ENCODE measurements around the gene CLEC3A. TPM values are rescaled to one million over a fixed set of nuclear protein-coding genes. Genes with fewer than 3 reads are reported as not detected.
A peak's percentile ranks its signal among the peaks of the same experiment; 100 is the strongest.

CLEC3A gene, protein sequence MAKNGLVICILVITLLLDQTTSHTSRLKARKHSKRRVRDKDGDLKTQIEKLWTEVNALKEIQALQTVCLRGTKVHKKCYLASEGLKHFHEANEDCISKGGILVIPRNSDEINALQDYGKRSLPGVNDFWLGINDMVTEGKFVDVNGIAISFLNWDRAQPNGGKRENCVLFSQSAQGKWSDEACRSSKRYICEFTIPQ
- not detected for total RNA-seq
- not detected for polyA plus RNA-seq

DNA sequence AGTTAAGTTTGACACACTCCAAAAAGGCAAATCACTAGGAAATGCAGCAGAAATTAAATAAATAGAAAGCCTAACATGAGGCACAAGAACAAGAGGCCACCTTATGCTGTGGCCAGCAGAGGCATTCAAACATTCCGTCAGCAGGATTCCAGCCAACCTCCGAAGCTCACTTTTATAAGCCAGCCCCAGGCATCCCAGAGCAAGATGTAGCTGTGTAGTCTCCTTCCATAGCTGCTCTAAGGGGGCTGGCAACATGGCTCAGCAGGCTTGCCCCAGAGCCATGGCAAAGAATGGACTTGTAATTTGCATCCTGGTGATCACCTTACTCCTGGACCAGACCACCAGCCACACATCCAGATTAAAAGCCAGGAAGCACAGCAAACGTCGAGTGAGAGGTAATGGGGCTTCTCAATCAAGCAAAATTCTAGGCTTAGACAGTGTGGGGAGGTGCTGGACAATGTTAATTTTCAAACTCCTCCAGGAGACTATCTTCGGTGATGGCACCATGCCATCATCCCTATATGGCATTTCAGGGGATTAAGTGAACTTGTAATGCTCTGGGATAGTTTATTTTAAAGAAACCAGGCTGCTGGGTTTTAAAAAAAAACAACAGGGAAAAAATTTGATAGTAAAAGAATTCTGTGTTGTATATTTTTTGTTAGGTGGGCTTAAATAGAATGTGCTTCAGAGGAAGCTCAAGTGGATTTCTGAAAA is at the start of gene CLEC3A:
Gene CLEC3A, plus strand, starts transcription at position 202 of the 714 bp plus-strand sequence. Its CDS starts 79 bp downstream, at position 281.
- H3K4me1 Mint-ChIP-seq: no peaks in the 10 kb centered on the region
- no peaks in the 10 kb centered on the region for H3K36me3 ChIP-seq (ENCODE audit: control insufficient read depth, insufficient read depth, low read length)
- H3K4me3 Mint-ChIP-seq: peak within 1 kb of the TSS in 1 of 4 donors; percentile 10
- no peak within 1 kb of the TSS for H3K27ac ChIP-seq (ENCODE audit: insufficient read depth, low read length, poor library complexity, severe bottlenecking)
- no peak within 1 kb of the TSS for H3K27ac Mint-ChIP-seq
- no peaks in the 10 kb centered on the region for H3K36me3 Mint-ChIP-seq
- no peaks in the 10 kb centered on the region for H3K27me3 Mint-ChIP-seq
- peaks cover 0 to 2% (median 0%) of the 10 kb centered on the region in 7 donors for H3K9me3 Mint-ChIP-seq
- no peaks in the 10 kb centered on the region for H3K27me3 ChIP-seq (ENCODE audit: control insufficient read depth, insufficient read depth, low read length)
- DNase-seq (no peak), ATAC-seq (ENCODE audit: low read depth in 2 of 2) (no peak)
- no peak within 1 kb of the TSS for H3K4me3 ChIP-seq (ENCODE audit: low read depth, low read length)
- no peaks in the 10 kb centered on the region for H3K9me3 ChIP-seq (ENCODE audit: control insufficient read depth in 2 of 2, low read length in 2 of 2)
- no peaks in the 10 kb centered on the region for H3K4me1 ChIP-seq (ENCODE audit: control insufficient read depth, insufficient read depth, low read length, poor library complexity, severe bottlenecking)

DNA sequence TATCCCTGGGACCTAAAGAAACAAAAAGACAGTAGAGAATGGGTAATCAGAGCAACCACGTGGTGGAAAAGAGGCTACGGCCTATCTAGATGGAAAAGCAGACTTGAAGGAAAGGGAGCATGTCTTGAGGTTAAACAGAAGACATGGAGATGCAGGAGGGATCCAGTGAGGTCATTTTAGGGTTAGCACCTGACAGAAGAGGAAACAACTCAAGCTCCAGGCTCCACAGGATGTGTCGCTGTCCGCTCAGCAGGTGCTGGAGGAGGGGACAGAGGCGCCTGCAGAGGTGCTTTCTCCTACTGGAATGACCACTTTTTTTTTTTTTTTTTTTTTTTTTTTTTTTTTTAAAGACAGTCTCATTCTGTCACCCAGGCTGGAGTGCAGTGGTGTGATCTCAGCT is 47.5 kb upstream of the CLEC3A start:
- no peaks in the 10 kb centered on the region for H3K9me3 ChIP-seq (ENCODE audit: control insufficient read depth in 2 of 2, low read length in 2 of 2)
- no peaks in the 10 kb centered on the region for H3K36me3 ChIP-seq (ENCODE audit: control insufficient read depth, insufficient read depth, low read length)
- Mint-ChIP-seq H3K27me3 (peaks cover 9% of the 10 kb centered on the region), H3K9me3 (no peaks in the 10 kb centered on the region), H3K4me1 (no peaks in the 10 kb centered on the region), H3K36me3 (no peaks in the 10 kb centered on the region), H3K4me3 (no peak overlapping the region), H3K27ac (no peak overlapping the region)
- H3K4me3 ChIP-seq (ENCODE audit: low read depth, low read length): no peak overlapping the region
- no peaks in the 10 kb centered on the region for H3K4me1 ChIP-seq (ENCODE audit: control insufficient read depth, insufficient read depth, low read length, poor library complexity, severe bottlenecking)
- ATAC-seq (ENCODE audit: low read depth in 2 of 2) (no peak), DNase-seq (no peak)
- H3K27ac ChIP-seq (ENCODE audit: insufficient read depth, low read length, poor library complexity, severe bottlenecking): no peak overlapping the region
- no peaks in the 10 kb centered on the region for H3K27me3 ChIP-seq (ENCODE audit: control insufficient read depth, insufficient read depth, low read length)

DNA sequence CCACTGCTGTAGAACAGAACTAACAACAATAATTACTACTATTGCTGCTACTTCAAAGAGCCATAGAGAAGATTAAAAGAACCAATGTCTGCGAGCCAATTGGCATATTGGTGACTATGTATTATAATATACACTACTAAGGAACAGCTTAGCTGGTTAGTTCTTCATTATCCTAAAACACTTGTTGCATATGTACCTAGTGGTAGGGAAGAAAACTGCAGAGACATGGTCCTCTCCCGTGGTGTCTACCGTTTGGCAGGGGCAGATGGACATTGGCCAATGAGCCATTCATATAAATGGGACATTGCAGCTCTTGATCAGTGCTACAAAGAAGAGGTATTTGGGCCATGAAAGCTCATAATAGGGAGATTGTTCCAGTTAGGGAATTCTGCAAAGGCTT is 46.4 kb upstream of the CLEC3A start:
- Mint-ChIP-seq H3K4me1 (no peaks in the 10 kb centered on the region), H3K9me3 (no peaks in the 10 kb centered on the region), H3K27me3 (peaks cover 4% of the 10 kb centered on the region), H3K4me3 (no peak overlapping the region), H3K36me3 (no peaks in the 10 kb centered on the region), H3K27ac (no peak overlapping the region)
- no peak for DNase-seq
- no peak for ATAC-seq (ENCODE audit: low read depth in 2 of 2)
- Histone ChIP-seq H3K27ac (ENCODE audit: insufficient read depth, low read length, poor library complexity, severe bottlenecking) (no peak overlapping the region), H3K9me3 (ENCODE audit: control insufficient read depth in 2 of 2, low read length in 2 of 2) (no peaks in the 10 kb centered on the region), H3K4me1 (ENCODE audit: control insufficient read depth, insufficient read depth, low read length, poor library complexity, severe bottlenecking) (no peaks in the 10 kb centered on the region), H3K36me3 (ENCODE audit: control insufficient read depth, insufficient read depth, low read length) (no peaks in the 10 kb centered on the region), H3K27me3 (ENCODE audit: control insufficient read depth, insufficient read depth, low read length) (no peaks in the 10 kb centered on the region), H3K4me3 (ENCODE audit: low read depth, low read length) (no peak overlapping the region)

GRCh38 chr16:77977339-77977738 is 45.0 kb upstream of the CLEC3A start:
- Mint-ChIP-seq H3K4me1 (no peaks in the 10 kb centered on the region), H3K36me3 (no peaks in the 10 kb centered on the region), H3K27ac (no peak overlapping the region), H3K9me3 (no peaks in the 10 kb centered on the region), H3K27me3 (peaks cover 4% of the 10 kb centered on the region), H3K4me3 (no peak overlapping the region)
- Histone ChIP-seq H3K4me1 (ENCODE audit: control insufficient read depth, insufficient read depth, low read length, poor library complexity, severe bottlenecking) (no peaks in the 10 kb centered on the region), H3K27ac (ENCODE audit: insufficient read depth, low read length, poor library complexity, severe bottlenecking) (no peak overlapping the region), H3K36me3 (ENCODE audit: control insufficient read depth, insufficient read depth, low read length) (no peaks in the 10 kb centered on the region), H3K27me3 (ENCODE audit: control insufficient read depth, insufficient read depth, low read length) (no peaks in the 10 kb centered on the region), H3K9me3 (ENCODE audit: control insufficient read depth in 2 of 2, low read length in 2 of 2) (no peaks in the 10 kb centered on the region), H3K4me3 (ENCODE audit: low read depth, low read length) (no peak overlapping the region)
- ATAC-seq (ENCODE audit: low read depth in 2 of 2) (no peak), DNase-seq (no peak)

GRCh38 chr16:77985111-77985510 is 37.2 kb upstream of the CLEC3A start:
- Histone ChIP-seq H3K4me3 (ENCODE audit: low read depth, low read length) (no peak overlapping the region), H3K4me1 (ENCODE audit: control insufficient read depth, insufficient read depth, low read length, poor library complexity, severe bottlenecking) (no peaks in the 10 kb centered on the region), H3K36me3 (ENCODE audit: control insufficient read depth, insufficient read depth, low read length) (no peaks in the 10 kb centered on the region), H3K9me3 (ENCODE audit: control insufficient read depth in 2 of 2, low read length in 2 of 2) (no peaks in the 10 kb centered on the region), H3K27me3 (ENCODE audit: control insufficient read depth, insufficient read depth, low read length) (peaks cover 2% of the 10 kb centered on the region), H3K27ac (ENCODE audit: insufficient read depth, low read length, poor library complexity, severe bottlenecking) (no peak overlapping the region)
- H3K27me3 Mint-ChIP-seq: no peaks in the 10 kb centered on the region
- no peak overlapping the region for H3K27ac Mint-ChIP-seq
- ATAC-seq (ENCODE audit: low read depth in 2 of 2) (no peak), DNase-seq (no peak)
- H3K4me1 Mint-ChIP-seq: peaks cover 0 to 4% (median 0%) of the 10 kb centered on the region in 4 donors
- H3K9me3 Mint-ChIP-seq: peaks cover 0 to 3% (median 0%) of the 10 kb centered on the region in 7 donors
- H3K4me3 Mint-ChIP-seq: no peak overlapping the region
- H3K36me3 Mint-ChIP-seq: no peaks in the 10 kb centered on the region

GRCh38 chr16:77986011-77986740 is 36.2 kb upstream of the CLEC3A start:
- H3K9me3 ChIP-seq (ENCODE audit: control insufficient read depth in 2 of 2, low read length in 2 of 2): no peaks in the 10 kb centered on the region
- H3K36me3 Mint-ChIP-seq: no peaks in the 10 kb centered on the region
- no peak overlapping the region for H3K27ac ChIP-seq (ENCODE audit: insufficient read depth, low read length, poor library complexity, severe bottlenecking)
- H3K27me3 Mint-ChIP-seq: no peaks in the 10 kb centered on the region
- ATAC-seq (ENCODE audit: low read depth in 2 of 2) (no peak), DNase-seq (no peak)
- peaks cover 2% of the 10 kb centered on the region for H3K27me3 ChIP-seq (ENCODE audit: control insufficient read depth, insufficient read depth, low read length)
- H3K4me1 ChIP-seq (ENCODE audit: control insufficient read depth, insufficient read depth, low read length, poor library complexity, severe bottlenecking): no peaks in the 10 kb centered on the region
- H3K9me3 Mint-ChIP-seq: peaks cover 0 to 3% (median 0%) of the 10 kb centered on the region in 7 donors
- no peak overlapping the region for H3K4me3 ChIP-seq (ENCODE audit: low read depth, low read length)
- H3K4me1 Mint-ChIP-seq: peaks cover 0 to 4% (median 0%) of the 10 kb centered on the region in 4 donors
- no peaks in the 10 kb centered on the region for H3K36me3 ChIP-seq (ENCODE audit: control insufficient read depth, insufficient read depth, low read length)
- H3K27ac Mint-ChIP-seq: no peak overlapping the region
- H3K4me3 Mint-ChIP-seq: no peak overlapping the region

GRCh38 chr16:77987810-77988209 is 34.5 kb upstream of the CLEC3A start:
- H3K27ac Mint-ChIP-seq: no peak overlapping the region
- ATAC-seq (ENCODE audit: low read depth in 2 of 2) (no peak), DNase-seq (no peak)

More at GRCh38 chr16:77987810-77988209, 34.5 kb upstream of the CLEC3A start:
- H3K4me3 Mint-ChIP-seq: no peak overlapping the region
- Histone ChIP-seq H3K4me3 (ENCODE audit: low read depth, low read length) (no peak overlapping the region), H3K4me1 (ENCODE audit: control insufficient read depth, insufficient read depth, low read length, poor library complexity, severe bottlenecking) (no peaks in the 10 kb centered on the region), H3K9me3 (ENCODE audit: control insufficient read depth in 2 of 2, low read length in 2 of 2) (no peaks in the 10 kb centered on the region), H3K27ac (ENCODE audit: insufficient read depth, low read length, poor library complexity, severe bottlenecking) (no peak overlapping the region), H3K27me3 (ENCODE audit: control insufficient read depth, insufficient read depth, low read length) (peaks cover 2% of the 10 kb centered on the region), H3K36me3 (ENCODE audit: control insufficient read depth, insufficient read depth, low read length) (no peaks in the 10 kb centered on the region)
- peaks cover 0 to under 1% (median 0%) of the 10 kb centered on the region in 4 donors for H3K4me1 Mint-ChIP-seq
- H3K27me3 Mint-ChIP-seq: no peaks in the 10 kb centered on the region
- H3K9me3 Mint-ChIP-seq: peaks cover 0 to 3% (median 0%) of the 10 kb centered on the region in 7 donors
- H3K36me3 Mint-ChIP-seq: no peaks in the 10 kb centered on the region
